ENCODE data around the gene RSPO3. TPM values are rescaled to one million over a fixed set of nuclear protein-coding genes. Genes with fewer than 3 reads are reported as not detected.

RSPO3 gene
- total RNA-seq, 1 experiment from 2014 or later, result not detected

GRCh38 chr6:127090051-127090450, 28.4 kb upstream of the RSPO3 start:
- Histone ChIP-seq H3K27ac (ENCODE audit: low read length) (no peak overlapping the region), H3K9ac (ENCODE audit: low read length) (no peak overlapping the region), H3K4me1 (ENCODE audit: insufficient read depth, low read length) (no peaks in the 10 kb centered on the region), H3K9me2 (replicated peaks; ENCODE audit: low read length) (no peaks in the 10 kb centered on the region), H2AFZ (ENCODE audit: low read length) (no peak overlapping the region), H3K9me3 (ENCODE audit: low read length) (no peaks in the 10 kb centered on the region), H3F3A (ENCODE audit: low read length, unreplicated experiment) (no peaks in the 10 kb centered on the region), H3K36me3 (ENCODE audit: low read depth, low read length) (no peaks in the 10 kb centered on the region), H4K20me1 (ENCODE audit: low read length) (no peaks in the 10 kb centered on the region), H3K4me3 (ENCODE audit: low read length) (no peak overlapping the region), H3K27me3 (ENCODE audit: low read length) (no peaks in the 10 kb centered on the region), H3K79me2 (ENCODE audit: low read length) (no peaks in the 10 kb centered on the region), H3K4me2 (ENCODE audit: low read length) (no peak overlapping the region)
- ChIA-PET POLR2A (ENCODE audit: unreplicated experiment) (no interaction called here), CTCF (no interaction called here)
- intact Hi-C loops (cut with micrococcal nuclease), result no loop called here
- no TSS peak for BruUV-seq (replicated peaks)
- DNase-seq, result no peak
- ATAC-seq, result no peak
- TF ChIP-seq EZH2phosphoT487 (IDR thresholded peaks at IDR 0.05; ENCODE audit: borderline replicate concordance, low read length), result no peak

DNA sequence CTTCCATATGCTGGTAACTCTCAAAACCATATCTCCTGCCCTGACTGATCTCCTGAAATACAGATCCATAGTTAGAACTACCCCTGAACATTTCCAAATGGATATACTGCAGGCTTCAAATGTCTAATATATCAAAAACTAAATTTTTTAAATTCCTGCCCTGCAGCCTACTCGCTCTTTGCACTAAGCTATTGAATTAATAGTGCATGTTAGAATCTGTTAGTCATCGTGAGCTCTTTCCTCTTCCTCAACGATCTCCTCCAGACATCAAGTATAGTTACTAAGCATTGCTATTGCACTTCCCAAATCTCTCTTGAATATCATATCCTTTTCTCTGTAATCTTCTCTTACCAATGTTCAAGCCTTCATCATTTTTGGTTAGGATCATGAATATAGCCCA, 26.0 kb upstream of the RSPO3 start:
- H3K9me2 ChIP-seq (replicated peaks; ENCODE audit: low read length), result no peaks in the 10 kb centered on the region
- H3K9ac ChIP-seq (ENCODE audit: low read length), result no peak overlapping the region
- H2AFZ ChIP-seq (ENCODE audit: low read length), result no peak overlapping the region
- no peak for TF ChIP-seq EZH2 (IDR thresholded peaks at IDR 0.05; ENCODE audit: low read length, unreplicated experiment)
- no peak for TF ChIP-seq CTCF (conservative IDR thresholded peaks at IDR 0.05; ENCODE audit: low read depth, low read length)
- no peak for TF ChIP-seq EZH2phosphoT487 (IDR thresholded peaks at IDR 0.05; ENCODE audit: borderline replicate concordance, low read length)
- ChIA-PET POLR2A (ENCODE audit: unreplicated experiment) (no interaction called here), CTCF (no interaction called here)
- H3K36me3 ChIP-seq (ENCODE audit: low read depth, low read length), result no peaks in the 10 kb centered on the region
- DNase-seq (no peak), ATAC-seq (no peak)
- H3K9me3 ChIP-seq (ENCODE audit: low read length), result no peaks in the 10 kb centered on the region
- H3K4me2 ChIP-seq (ENCODE audit: low read length), result no peak overlapping the region
- H3K27me3 ChIP-seq (ENCODE audit: low read length), result 0 out of 2 replicates have a peak, but pooled peaks cover 8% of the 10 kb centered on the region
- no TSS peak for BruUV-seq (replicated peaks)
- H3F3A ChIP-seq (ENCODE audit: low read length, unreplicated experiment), result no peaks in the 10 kb centered on the region
- H3K4me1 ChIP-seq (ENCODE audit: insufficient read depth, low read length), result no peaks in the 10 kb centered on the region
- H3K27ac ChIP-seq (ENCODE audit: low read length), result no peak overlapping the region
- no peak overlapping the region for H3K4me3 ChIP-seq (ENCODE audit: low read length)
- H4K20me1 ChIP-seq (ENCODE audit: low read length), result no peaks in the 10 kb centered on the region
- H3K79me2 ChIP-seq (ENCODE audit: low read length), result no peaks in the 10 kb centered on the region
- intact Hi-C loops (cut with micrococcal nuclease), result no loop called here

DNA sequence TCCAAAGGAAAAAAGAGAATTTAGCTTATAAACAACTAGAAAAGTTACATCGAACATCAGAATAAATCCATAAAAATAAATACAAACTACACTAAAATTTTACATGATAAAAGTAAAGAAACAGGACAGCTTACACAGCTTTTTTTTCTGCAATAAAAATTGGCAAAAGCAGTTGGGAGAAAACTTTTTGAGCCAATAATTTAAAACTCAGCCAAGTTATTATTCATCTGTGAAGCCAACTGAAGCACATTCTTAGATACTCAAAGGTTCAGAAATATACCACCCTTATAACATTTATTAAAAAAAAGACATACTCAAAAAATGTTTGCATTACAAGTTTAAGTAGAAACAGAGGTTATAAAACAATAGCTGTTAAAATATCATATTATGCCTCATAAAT, 23.7 kb upstream of the RSPO3 start:
- H3K27me3 ChIP-seq (ENCODE audit: low read length), result peaks cover 24% of the 10 kb centered on the region; the same call in 1 of the 2 replicates
- no peak for DNase-seq
- ChIA-PET CTCF (no interaction called here), POLR2A (ENCODE audit: unreplicated experiment) (no interaction called here)
- no peaks in the 10 kb centered on the region for H4K20me1 ChIP-seq (ENCODE audit: low read length)
- no peak for ATAC-seq
- H2AFZ ChIP-seq (ENCODE audit: low read length), result no peak overlapping the region
- no peak overlapping the region for H3K4me2 ChIP-seq (ENCODE audit: low read length)
- H3K27ac ChIP-seq (ENCODE audit: low read length), result no peak overlapping the region
- no TSS peak for BruUV-seq (replicated peaks)
- intact Hi-C loops (cut with micrococcal nuclease), result no loop called here
- no peaks in the 10 kb centered on the region for H3F3A ChIP-seq (ENCODE audit: low read length, unreplicated experiment)
- no peaks in the 10 kb centered on the region for H3K36me3 ChIP-seq (ENCODE audit: low read depth, low read length)
- H3K79me2 ChIP-seq (ENCODE audit: low read length), result no peaks in the 10 kb centered on the region
- TF ChIP-seq CTCF (conservative IDR thresholded peaks at IDR 0.05; ENCODE audit: low read depth, low read length) (no peak), EZH2 (IDR thresholded peaks at IDR 0.05; ENCODE audit: low read length, unreplicated experiment) (no peak)
- H3K9ac ChIP-seq (ENCODE audit: low read length), result no peak overlapping the region
- H3K9me3 ChIP-seq (ENCODE audit: low read length), result no peaks in the 10 kb centered on the region
- no peak overlapping the region for H3K4me3 ChIP-seq (ENCODE audit: low read length)
- no peaks in the 10 kb centered on the region for H3K4me1 ChIP-seq (ENCODE audit: insufficient read depth, low read length)
- no peaks in the 10 kb centered on the region for H3K9me2 ChIP-seq (replicated peaks; ENCODE audit: low read length)

Data from PC-3 (cell line).